SK-N-SH treated with all-trans-retinoic acid at 6 μM for 48 hours (cell line): ENCODE results near the gene BPIFA3.

Source experiments
- ATAC-seq: fragments of 200-7000 bp; cut with Tn5 transposase; 3 replicates; pipeline ENCODE4 v1.9.1; 2020; ENCODE audit warnings: mild to moderate bottlenecking, moderate library complexity
- ARNTL ChIP-seq: fragments of 450-650 bp; formaldehyde crosslinking; IDR thresholded peaks from 2 replicates; pipeline ENCODE4 v1.5.0; 2020; ENCODE audit warnings: low read depth, mild to moderate bottlenecking, moderate library complexity, borderline replicate concordance
- BACH2 ChIP-seq: fragments of 250-450 bp; sonication (Bioruptor Pico); IDR thresholded peaks from 2 replicates; pipeline ENCODE4 v1.9.0; 2021; ENCODE audit warnings: mild to moderate bottlenecking, borderline replicate concordance
- CSDC2 ChIP-seq: fragments of 250-450 bp; sonication (Bioruptor Pico); IDR thresholded peaks from 2 replicates; pipeline ENCODE4 v1.5.0; 2020; ENCODE audit warnings: mild to moderate bottlenecking, moderate library complexity
- ESRRG ChIP-seq: fragments of 250-450 bp; sonication (Bioruptor Pico); IDR thresholded peaks from 2 replicates; pipeline ENCODE4 v1.6.1; 2021; ENCODE audit warnings: mild to moderate bottlenecking
- GLIS3 ChIP-seq: fragments of 250-450 bp; sonication (Bioruptor Pico); IDR thresholded peaks from 2 replicates; pipeline ENCODE4 v1.5.0; 2020; ENCODE audit warnings: mild to moderate bottlenecking, moderate library complexity
- ISL1 ChIP-seq: fragments of 250-450 bp; sonication (Bioruptor Pico); IDR thresholded peaks from 2 replicates; pipeline ENCODE4 v2.1.2; 2022; ENCODE audit warnings: mild to moderate bottlenecking, moderate library complexity
- OSR1 ChIP-seq: fragments of 250-450 bp; sonication (Bioruptor Pico); IDR thresholded peaks from 2 replicates; pipeline ENCODE4 v1.8.0; 2022; ENCODE audit warnings: moderate library complexity, mild to moderate bottlenecking, inconsistent platforms
- RARB ChIP-seq: fragments of 250-450 bp; sonication (Bioruptor Pico); IDR thresholded peaks from 2 replicates; pipeline ENCODE4 v1.8.0; 2021; ENCODE audit warnings: mild to moderate bottlenecking, moderate library complexity
- SNAI2 ChIP-seq: fragments of 250-450 bp; sonication (Bioruptor Pico); IDR thresholded peaks from 2 replicates; pipeline ENCODE4 v1.5.0; 2020; ENCODE audit warnings: mild to moderate bottlenecking, moderate library complexity
- TCF4 ChIP-seq: fragments of 250-450 bp; sonication (Bioruptor Pico); IDR thresholded peaks from 2 replicates; pipeline ENCODE4 v1.8.0; 2021; ENCODE audit warnings: mild to moderate bottlenecking, moderate library complexity, borderline replicate concordance
- TOX ChIP-seq: fragments of 250-450 bp; sonication (Bioruptor Pico); IDR thresholded peaks from 2 replicates; pipeline ENCODE4 v1.8.0; 2021; ENCODE audit warnings: mild to moderate bottlenecking, moderate library complexity, borderline replicate concordance
- ZC3H10 ChIP-seq: fragments of 250-450 bp; sonication (Bioruptor Pico); IDR thresholded peaks from 2 replicates; pipeline ENCODE4 v1.5.1; 2021; ENCODE audit warnings: mild to moderate bottlenecking, moderate library complexity
- ZFP3 ChIP-seq: fragments of 250-450 bp; sonication (Bioruptor Pico); IDR thresholded peaks from 2 replicates; pipeline ENCODE4 v1.5.0; 2020; ENCODE audit warnings: mild to moderate bottlenecking, moderate library complexity
- ZFP30 ChIP-seq: fragments of 450-650 bp; formaldehyde crosslinking; IDR thresholded peaks from 2 replicates; pipeline ENCODE4 v1.5.0; 2022; ENCODE audit warnings: mild to moderate bottlenecking, moderate library complexity
- ZNF565 ChIP-seq: fragments of 450-650 bp; formaldehyde crosslinking; conservative IDR thresholded peaks from 2 replicates; pipeline ENCODE4 v1.5.0; 2020; ENCODE audit warnings: low read depth, mild to moderate bottlenecking, moderate library complexity
- ZNF70 ChIP-seq: fragments of 450-650 bp; formaldehyde crosslinking; IDR thresholded peaks from 2 replicates; pipeline ENCODE4 v1.5.0; 2020; ENCODE audit warnings: mild to moderate bottlenecking, moderate library complexity
- ZNF8 ChIP-seq: fragments of 450-650 bp; formaldehyde crosslinking; IDR thresholded peaks from 2 replicates; pipeline ENCODE4 v1.5.0; 2020; ENCODE audit warnings: mild to moderate bottlenecking, moderate library complexity
- TF ChIP-seq, protein P1 (sequence below): fragments of 250-450 bp; sonication (Bioruptor Pico); IDR thresholded peaks from 2 replicates; pipeline ENCODE4 v1.5.0; 2020; ENCODE audit warnings: mild to moderate bottlenecking, moderate library complexity
- TF ChIP-seq, protein P2 (sequence below): fragments of 250-450 bp; sonication (Bioruptor Pico); IDR thresholded peaks from 2 replicates; pipeline ENCODE4 v1.8.0; 2020; ENCODE audit warnings: mild to moderate bottlenecking, moderate library complexity, borderline replicate concordance
- TF ChIP-seq, protein P3 (sequence below): fragments of 250-450 bp; sonication (Bioruptor Pico); IDR thresholded peaks from 2 replicates; pipeline ENCODE4 v1.8.0; 2021; ENCODE audit warnings: low read depth, mild to moderate bottlenecking, moderate library complexity, borderline replicate concordance
- TF ChIP-seq, protein P4 (sequence below): fragments of 250-450 bp; sonication (Bioruptor Pico); IDR thresholded peaks from 2 replicates; pipeline ENCODE4 v1.5.1; 2020; ENCODE audit warnings: low read depth, mild to moderate bottlenecking, moderate library complexity

BPIFA3 gene

DNA sequence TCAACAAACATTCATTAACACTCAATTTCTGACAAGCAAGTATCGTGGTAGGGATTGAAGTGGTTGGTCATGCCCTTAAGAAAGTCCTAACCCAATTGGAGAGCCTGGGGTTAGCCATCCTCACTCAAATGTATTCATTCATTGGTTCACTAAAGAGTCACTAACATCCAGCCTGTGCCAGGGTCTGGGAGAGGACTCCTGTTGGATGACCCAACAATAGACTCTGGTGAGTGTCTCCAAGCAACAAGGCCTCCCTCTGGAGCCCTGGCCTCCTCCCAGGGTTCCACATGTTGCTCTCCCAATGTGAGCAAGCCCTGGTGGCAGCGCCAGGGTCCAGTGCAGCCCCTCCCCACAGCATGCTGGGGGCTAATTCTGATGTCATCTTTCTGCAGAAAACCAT is at the start of gene BPIFA3:
TSS of gene BPIFA3 (plus strand) at position 301 of the 400 bp plus-strand sequence. CDS start 185 bp downstream, outside the sequence.
- no peak for ATAC-seq
- no peak for TF ChIP-seq ZNF70
- no peak for TF ChIP-seq SNAI2
- no peak for TF ChIP-seq ISL1
- TF ChIP-seq RARB (CRISPR knock-in tag), result no peak
- no peak for TF ChIP-seq BACH2 (CRISPR knock-in tag)
- no peak for TF ChIP-seq TCF4 (CRISPR knock-in tag)
- TF ChIP-seq CSDC2 (CRISPR knock-in tag), result no peak
- TF ChIP-seq TOX (CRISPR knock-in tag), result no peak
- no peak for TF ChIP-seq ZNF8 (CRISPR knock-in tag)
- no peak for TF ChIP-seq ZC3H10 (CRISPR knock-in tag)
- TF ChIP-seq, protein P1, sequence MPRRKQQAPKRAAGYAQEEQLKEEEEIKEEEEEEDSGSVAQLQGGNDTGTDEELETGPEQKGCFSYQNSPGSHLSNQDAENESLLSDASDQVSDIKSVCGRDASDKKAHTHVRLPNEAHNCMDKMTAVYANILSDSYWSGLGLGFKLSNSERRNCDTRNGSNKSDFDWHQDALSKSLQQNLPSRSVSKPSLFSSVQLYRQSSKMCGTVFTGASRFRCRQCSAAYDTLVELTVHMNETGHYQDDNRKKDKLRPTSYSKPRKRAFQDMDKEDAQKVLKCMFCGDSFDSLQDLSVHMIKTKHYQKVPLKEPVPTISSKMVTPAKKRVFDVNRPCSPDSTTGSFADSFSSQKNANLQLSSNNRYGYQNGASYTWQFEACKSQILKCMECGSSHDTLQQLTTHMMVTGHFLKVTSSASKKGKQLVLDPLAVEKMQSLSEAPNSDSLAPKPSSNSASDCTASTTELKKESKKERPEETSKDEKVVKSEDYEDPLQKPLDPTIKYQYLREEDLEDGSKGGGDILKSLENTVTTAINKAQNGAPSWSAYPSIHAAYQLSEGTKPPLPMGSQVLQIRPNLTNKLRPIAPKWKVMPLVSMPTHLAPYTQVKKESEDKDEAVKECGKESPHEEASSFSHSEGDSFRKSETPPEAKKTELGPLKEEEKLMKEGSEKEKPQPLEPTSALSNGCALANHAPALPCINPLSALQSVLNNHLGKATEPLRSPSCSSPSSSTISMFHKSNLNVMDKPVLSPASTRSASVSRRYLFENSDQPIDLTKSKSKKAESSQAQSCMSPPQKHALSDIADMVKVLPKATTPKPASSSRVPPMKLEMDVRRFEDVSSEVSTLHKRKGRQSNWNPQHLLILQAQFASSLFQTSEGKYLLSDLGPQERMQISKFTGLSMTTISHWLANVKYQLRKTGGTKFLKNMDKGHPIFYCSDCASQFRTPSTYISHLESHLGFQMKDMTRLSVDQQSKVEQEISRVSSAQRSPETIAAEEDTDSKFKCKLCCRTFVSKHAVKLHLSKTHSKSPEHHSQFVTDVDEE, result no peak
- TF ChIP-seq, protein P2, sequence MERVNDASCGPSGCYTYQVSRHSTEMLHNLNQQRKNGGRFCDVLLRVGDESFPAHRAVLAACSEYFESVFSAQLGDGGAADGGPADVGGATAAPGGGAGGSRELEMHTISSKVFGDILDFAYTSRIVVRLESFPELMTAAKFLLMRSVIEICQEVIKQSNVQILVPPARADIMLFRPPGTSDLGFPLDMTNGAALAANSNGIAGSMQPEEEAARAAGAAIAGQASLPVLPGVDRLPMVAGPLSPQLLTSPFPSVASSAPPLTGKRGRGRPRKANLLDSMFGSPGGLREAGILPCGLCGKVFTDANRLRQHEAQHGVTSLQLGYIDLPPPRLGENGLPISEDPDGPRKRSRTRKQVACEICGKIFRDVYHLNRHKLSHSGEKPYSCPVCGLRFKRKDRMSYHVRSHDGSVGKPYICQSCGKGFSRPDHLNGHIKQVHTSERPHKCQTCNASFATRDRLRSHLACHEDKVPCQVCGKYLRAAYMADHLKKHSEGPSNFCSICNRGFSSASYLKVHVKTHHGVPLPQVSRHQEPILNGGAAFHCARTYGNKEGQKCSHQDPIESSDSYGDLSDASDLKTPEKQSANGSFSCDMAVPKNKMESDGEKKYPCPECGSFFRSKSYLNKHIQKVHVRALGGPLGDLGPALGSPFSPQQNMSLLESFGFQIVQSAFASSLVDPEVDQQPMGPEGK, result no peak
- TF ChIP-seq GLIS3 (CRISPR knock-in tag), result no peak
- TF ChIP-seq, protein P3, sequence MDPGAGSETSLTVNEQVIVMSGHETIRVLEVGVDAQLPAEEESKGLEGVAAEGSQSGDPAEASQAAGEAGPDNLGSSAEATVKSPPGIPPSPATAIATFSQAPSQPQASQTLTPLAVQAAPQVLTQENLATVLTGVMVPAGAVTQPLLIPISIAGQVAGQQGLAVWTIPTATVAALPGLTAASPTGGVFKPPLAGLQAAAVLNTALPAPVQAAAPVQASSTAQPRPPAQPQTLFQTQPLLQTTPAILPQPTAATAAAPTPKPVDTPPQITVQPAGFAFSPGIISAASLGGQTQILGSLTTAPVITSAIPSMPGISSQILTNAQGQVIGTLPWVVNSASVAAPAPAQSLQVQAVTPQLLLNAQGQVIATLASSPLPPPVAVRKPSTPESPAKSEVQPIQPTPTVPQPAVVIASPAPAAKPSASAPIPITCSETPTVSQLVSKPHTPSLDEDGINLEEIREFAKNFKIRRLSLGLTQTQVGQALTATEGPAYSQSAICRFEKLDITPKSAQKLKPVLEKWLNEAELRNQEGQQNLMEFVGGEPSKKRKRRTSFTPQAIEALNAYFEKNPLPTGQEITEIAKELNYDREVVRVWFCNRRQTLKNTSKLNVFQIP (CRISPR knock-in tag), result no peak
- TF ChIP-seq ARNTL (CRISPR knock-in tag), result no peak
- TF ChIP-seq ZFP30 (CRISPR knock-in tag), result no peak

DNA sequence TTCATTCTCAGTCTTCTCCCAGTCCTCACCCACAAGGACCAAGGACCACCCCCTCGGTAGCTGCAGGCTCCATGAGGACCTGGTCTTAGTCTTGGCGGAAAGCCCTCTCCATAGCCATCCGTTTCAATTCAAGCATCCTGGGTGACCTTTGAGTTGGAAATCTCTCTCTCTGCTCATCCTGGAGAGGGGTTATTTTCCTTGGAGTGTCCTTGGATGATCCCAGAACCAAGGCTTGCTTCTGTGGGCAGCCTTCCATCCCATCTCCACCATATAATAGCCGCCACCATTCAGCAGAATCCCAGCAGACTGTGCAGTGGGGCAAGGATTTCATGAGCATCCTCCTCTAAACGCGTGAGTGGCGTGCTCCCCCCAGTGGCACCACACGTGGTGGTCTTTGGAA is 49.3 kb upstream of the BPIFA3 start, which contains the start of gene BPIFA2:
TSS of gene BPIFA2 (plus strand) at position 301 of the 400 bp plus-strand sequence. CDS start 987 bp downstream, outside the sequence.
- no peak for ATAC-seq
- TF ChIP-seq ZNF565 (no peak), TOX (CRISPR knock-in tag) (no peak), OSR1 (CRISPR knock-in tag) (no peak), ZFP30 (CRISPR knock-in tag) (no peak), ZC3H10 (CRISPR knock-in tag) (no peak), RARB (CRISPR knock-in tag) (no peak), BACH2 (CRISPR knock-in tag) (no peak), ESRRG (CRISPR knock-in tag) (no peak), GLIS3 (CRISPR knock-in tag) (no peak), ZFP3 (CRISPR knock-in tag) (no peak)
- TF ChIP-seq, protein P1, result no peak
- TF ChIP-seq, protein P4, sequence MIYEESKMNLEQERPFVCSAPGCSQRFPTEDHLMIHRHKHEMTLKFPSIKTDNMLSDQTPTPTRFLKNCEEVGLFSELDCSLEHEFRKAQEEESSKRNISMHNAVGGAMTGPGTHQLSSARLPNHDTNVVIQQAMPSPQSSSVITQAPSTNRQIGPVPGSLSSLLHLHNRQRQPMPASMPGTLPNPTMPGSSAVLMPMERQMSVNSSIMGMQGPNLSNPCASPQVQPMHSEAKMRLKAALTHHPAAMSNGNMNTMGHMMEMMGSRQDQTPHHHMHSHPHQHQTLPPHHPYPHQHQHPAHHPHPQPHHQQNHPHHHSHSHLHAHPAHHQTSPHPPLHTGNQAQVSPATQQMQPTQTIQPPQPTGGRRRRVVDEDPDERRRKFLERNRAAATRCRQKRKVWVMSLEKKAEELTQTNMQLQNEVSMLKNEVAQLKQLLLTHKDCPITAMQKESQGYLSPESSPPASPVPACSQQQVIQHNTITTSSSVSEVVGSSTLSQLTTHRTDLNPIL (CRISPR knock-in tag), result no peak
- TF ChIP-seq, all 23 proteins: peak for 0
